NCI-H1092 treated with DMSO at 0.1 percent for 48 hours (cell line): ENCODE measurements around the gene PRKG1.
"Not testable (repeated sequence)": the region's sequence is repeated elsewhere in the genome, so short reads cannot be mapped to it uniquely, and the experiment has no call there.

Experiments
- DNase-seq: peaks from one replicate; lab custom pipeline; 2025; lab: John Stamatoyannopoulos, UW

PRKG1 gene

GRCh38 chr10:51377932-51378599 is 303.8 kb downstream of the PRKG1 start:
- DNase-seq: no peak

- no peak for DNase-seq
Measured at GRCh38 chr10:51382181-51382580, 307.9 kb downstream of the PRKG1 start.

- no peak for DNase-seq
Measured at GRCh38 chr10:51384971-51385370, 310.7 kb downstream of the PRKG1 start.

- no peak for DNase-seq
Measured at GRCh38 chr10:51386248-51386885, 312.1 kb downstream of the PRKG1 start.

GRCh38 chr10:51389415-51390321 is 315.4 kb downstream of the PRKG1 start:
- peak; percentile 3 for DNase-seq

- DNase-seq: not testable (repeated sequence)
Measured at GRCh38 chr10:51393006-51393405, 318.7 kb downstream of the PRKG1 start.

- no peak for DNase-seq
Measured at GRCh38 chr10:51394039-51394438, 319.8 kb downstream of the PRKG1 start.

- DNase-seq: peak; percentile 10
Measured at GRCh38 chr10:51397244-51397643, 323.0 kb downstream of the PRKG1 start.

GRCh38 chr10:51397695-51398094 is 323.4 kb downstream of the PRKG1 start:
- peak; percentile 10 for DNase-seq

- DNase-seq: no peak
Measured at GRCh38 chr10:51399840-51400239, 325.6 kb downstream of the PRKG1 start.

- no peak for DNase-seq
Measured at GRCh38 chr10:51400392-51401096, 326.3 kb downstream of the PRKG1 start.

- DNase-seq: no peak
Measured at GRCh38 chr10:51403521-51403920, 329.2 kb downstream of the PRKG1 start.

- DNase-seq: no peak
Measured at GRCh38 chr10:51405580-51406351, 331.5 kb downstream of the PRKG1 start.

- DNase-seq: no peak
Measured at GRCh38 chr10:51406581-51406980, 332.3 kb downstream of the PRKG1 start.

GRCh38 chr10:51416494-51416893 is 342.2 kb downstream of the PRKG1 start:
- DNase-seq: no peak

- no peak for DNase-seq
Measured at GRCh38 chr10:51419196-51420093, 345.2 kb downstream of the PRKG1 start.

- no peak for DNase-seq
Measured at GRCh38 chr10:51421853-51422252, 347.6 kb downstream of the PRKG1 start.

- no peak for DNase-seq
Measured at GRCh38 chr10:51422311-51423120, 348.2 kb downstream of the PRKG1 start.

GRCh38 chr10:51423121-51423452 is 348.8 kb downstream of the PRKG1 start:
- DNase-seq: no peak

GRCh38 chr10:51425431-51425830 is 351.1 kb downstream of the PRKG1 start:
- no peak for DNase-seq
